DND-41 (cell line): ENCODE results near the gene BFSP2.

ENCODE experiments used
- CTCF ChIP-seq: IDR thresholded peaks from 2 replicates; pipeline ENCODE4 v1.5.1; 2012; ENCODE audit warnings: borderline replicate concordance, low read length, moderate library complexity, mild to moderate bottlenecking; ENCODE audit not compliant: poor library complexity, severe bottlenecking; ENCODE audit errors: extremely low read depth
- EZH2 ChIP-seq: IDR thresholded peaks from 3 replicates; pipeline ENCODE4 v1.6.1; 2012; ENCODE audit warnings: borderline replicate concordance, low read depth, mild to moderate bottlenecking, moderate library complexity, low read length, inconsistent platforms; ENCODE audit not compliant: severe bottlenecking

DNA sequence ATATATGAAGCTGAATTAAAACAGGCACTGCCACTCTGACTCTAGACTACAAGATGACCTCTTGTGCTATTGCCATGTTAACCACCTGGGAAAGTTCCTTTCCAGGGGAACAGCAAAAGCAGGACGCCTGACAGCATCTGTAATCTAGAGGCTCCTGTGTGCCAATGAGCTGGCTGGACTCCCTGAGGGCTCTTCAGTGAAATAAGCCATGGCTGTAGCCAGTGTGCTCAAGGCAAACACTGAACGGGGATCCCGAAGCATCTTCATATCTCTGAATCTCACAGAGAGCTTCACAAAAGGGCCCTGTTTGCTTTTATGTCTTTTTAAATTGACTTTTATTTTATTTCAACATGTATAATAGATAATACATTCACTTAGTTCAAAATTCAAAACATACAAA, 57.2 kb downstream of the BFSP2 start:
- no peak for TF ChIP-seq EZH2
- no peak for TF ChIP-seq CTCF
